H1 (cell line): ENCODE results near the gene SARNP. TPM values are rescaled to one million over a fixed set of nuclear protein-coding genes. Genes with fewer than 3 reads are reported as not detected.

Source experiments
- CTCF ChIA-PET: fragments of 300-600 bp; sonication (Branson Sonifier 250); formaldehyde crosslinking; loops from one replicate; lab custom pipeline; 2021; ENCODE audit not compliant: partially characterized antibody; lab: Charles Lee
- POLR2A ChIA-PET: fragments of 300-600 bp; sonication (Branson Sonifier 250); formaldehyde crosslinking; loops from one replicate; lab custom pipeline; 2021; ENCODE audit warnings: inconsistent platforms; ENCODE audit not compliant: partially characterized antibody; lab: Charles Lee
- DNase-seq, 2 experiments: peaks; one replicate each; pipeline versions ENCODE4 v3.0.0 to v3.0.0-alpha.2; 2010 to 2022; ENCODE audit warnings: low spot score in 2 of 2, low read depth in 1 of 2, mixed read lengths in 1 of 2
- FAIRE-seq: peaks from 2 replicates; lab custom pipeline; 2011; peaks lifted over from hg19 to GRCh38; lab: Jason Lieb, UNC
- H2AFZ ChIP-seq: 2 replicates; pipeline ENCODE4 v1.8.1; 2012; ENCODE audit warnings: low read length, inconsistent platforms
- H2AK5ac ChIP-seq: 2 replicates; pipeline ENCODE4 v1.6.1; 2013; ENCODE audit warnings: low read depth, low read length
- H2BK120ac ChIP-seq: replicated peaks from 2 replicates; pipeline ENCODE3; 2013; ENCODE audit warnings: low read depth, low read length, inconsistent platforms
- H2BK12ac ChIP-seq: 2 replicates; pipeline ENCODE4 v1.6.1; 2013; ENCODE audit warnings: low read depth, low read length
- H2BK15ac ChIP-seq: 2 replicates; pipeline ENCODE4 v1.6.1; 2013; ENCODE audit warnings: low read length
- H2BK20ac ChIP-seq: 2 replicates; pipeline ENCODE4 v1.6.1; 2013; ENCODE audit warnings: low read length
- H2BK5ac ChIP-seq: 2 replicates; pipeline ENCODE4 v1.6.1; 2013; ENCODE audit warnings: low read depth, low read length
- H3K14ac ChIP-seq: 2 replicates; pipeline ENCODE4 v1.6.1; 2013; ENCODE audit warnings: inconsistent platforms; ENCODE audit not compliant: insufficient read length
- H3K18ac ChIP-seq: 2 replicates; pipeline ENCODE4 v1.6.1; 2013; ENCODE audit warnings: low read length; ENCODE audit errors: extremely low read depth
- H3K23ac ChIP-seq: 2 replicates; pipeline ENCODE4 v1.6.1; 2013; ENCODE audit warnings: inconsistent platforms; ENCODE audit not compliant: insufficient read length
- H3K23me2 ChIP-seq: 2 replicates; pipeline ENCODE4 v1.6.1; 2013; ENCODE audit warnings: low read depth, low read length
- H3K27ac ChIP-seq: 2 replicates; pipeline ENCODE4 v1.6.1; 2011; ENCODE audit warnings: low read depth, low read length, inconsistent platforms
- H3K27me3 ChIP-seq, 4 experiments: replicated peaks in 1 of 4; 1 replicate in 1 of 4; 2 replicates in 3 of 4; pipeline versions ENCODE4 v1.6.1 to v1.8.1; 2011 to 2013; ENCODE audit warnings: low read length in 3 of 4, mild to moderate bottlenecking in 3 of 4, inconsistent platforms in 2 of 4, mixed read lengths in 2 of 4, moderate library complexity in 1 of 4; ENCODE audit not compliant: control insufficient read depth in 3 of 4, insufficient read depth in 3 of 4; ENCODE audit errors: extremely low read depth in 1 of 4
- H3K36me3 ChIP-seq, 4 experiments: 2 replicates each; pipeline versions ENCODE4 v1.6.1 to v1.8.1; 2011 to 2013; ENCODE audit warnings: mild to moderate bottlenecking in 4 of 4, low read length in 3 of 4, moderate library complexity in 2 of 4, control low read depth in 1 of 4, inconsistent platforms in 1 of 4; ENCODE audit not compliant: insufficient read depth in 4 of 4, control insufficient read depth in 2 of 4
- H3K4ac ChIP-seq: replicated peaks from 2 replicates; pipeline ENCODE3; 2013; ENCODE audit warnings: low read length, low read depth, mixed read lengths, inconsistent platforms; ENCODE audit not compliant: insufficient read length
- H3K4me1 ChIP-seq, 4 experiments: replicated peaks in 1 of 4; 1 replicate in 1 of 4; 2 replicates in 3 of 4; pipeline versions ENCODE4 v1.6.1 to v1.8.1; 2011 to 2013; ENCODE audit warnings: low read length in 3 of 4, inconsistent platforms in 2 of 4, mixed read lengths in 1 of 4; ENCODE audit not compliant: insufficient read depth in 4 of 4, control insufficient read depth in 3 of 4
- H3K4me2 ChIP-seq, 2 experiments: 2 replicates each; pipeline versions ENCODE4 v1.6.1 to v1.8.1; 2011 to 2013; ENCODE audit warnings: low read depth in 2 of 2, low read length in 2 of 2, control low read depth in 1 of 2, inconsistent platforms in 1 of 2, mild to moderate bottlenecking in 1 of 2; ENCODE audit not compliant: insufficient read depth in 1 of 2
- H3K4me3 ChIP-seq, 4 experiments: fragments of 200-600, 300-600 bp in 1 of 4; sonication (generic), shearing (Covaris generic), sonication (Bioruptor Twin) in 1 of 4; 2 replicates each; pipeline versions ENCODE4 v1.5.1 to v1.8.1; 2011 to 2016; ENCODE audit warnings: low read length in 4 of 4, low read depth in 3 of 4, control low read depth in 2 of 4, inconsistent platforms in 2 of 4, mild to moderate bottlenecking in 2 of 4, mixed read lengths in 1 of 4, moderate library complexity in 1 of 4; ENCODE audit not compliant: insufficient read depth in 2 of 4; ENCODE audit errors: extremely low read depth in 1 of 4
- H3K56ac ChIP-seq: replicated peaks from 2 replicates; pipeline ENCODE3; 2013; ENCODE audit warnings: low read depth, mild to moderate bottlenecking, mixed read lengths, low read length, inconsistent platforms; ENCODE audit not compliant: insufficient read length
- H3K79me1 ChIP-seq: 2 replicates; pipeline ENCODE4 v1.6.1; 2013; ENCODE audit warnings: low read depth, low read length, control low read depth
- H3K79me2 ChIP-seq, 2 experiments: 2 replicates each; pipeline versions ENCODE4 v1.6.1 to v1.8.1; 2012 to 2013; ENCODE audit warnings: low read length in 2 of 2, mild to moderate bottlenecking in 2 of 2, inconsistent platforms in 1 of 2; ENCODE audit not compliant: insufficient read depth in 2 of 2, control insufficient read depth in 1 of 2
- H3K9ac ChIP-seq, 4 experiments: replicated peaks in 1 of 4; 1 replicate in 1 of 4; 2 replicates in 3 of 4; pipeline versions ENCODE4 v1.6.1 to v1.8.1; 2011 to 2013; ENCODE audit warnings: low read depth in 3 of 4, low read length in 3 of 4, control low read depth in 2 of 4, mild to moderate bottlenecking in 2 of 4, moderate library complexity in 2 of 4, inconsistent platforms in 1 of 4; ENCODE audit errors: extremely low read depth in 1 of 4
- H3K9me3 ChIP-seq, 2 experiments: 2 replicates each; pipeline versions ENCODE4 v1.6.1 to v1.8.1; 2012 to 2013; ENCODE audit warnings: mild to moderate bottlenecking in 2 of 2, moderate library complexity in 2 of 2, control low read depth in 1 of 2, inconsistent platforms in 1 of 2, low read depth in 1 of 2, low read length in 1 of 2, mixed read lengths in 1 of 2; ENCODE audit not compliant: insufficient read depth in 2 of 2
- H4K20me1 ChIP-seq, 2 experiments: replicated peaks in 1 of 2; 2 replicates each; pipeline versions ENCODE3 to v1.8.1; 2011 to 2013; ENCODE audit warnings: inconsistent platforms in 2 of 2, low read length in 2 of 2, mild to moderate bottlenecking in 1 of 2; ENCODE audit not compliant: insufficient read depth in 2 of 2, control insufficient read depth in 1 of 2
- H4K5ac ChIP-seq: 2 replicates; pipeline ENCODE4 v1.6.1; 2013; ENCODE audit warnings: low read length, low read depth, mixed read lengths, inconsistent platforms; ENCODE audit not compliant: insufficient read length
- H4K8ac ChIP-seq: 2 replicates; pipeline ENCODE4 v1.8.0; 2013; ENCODE audit warnings: mild to moderate bottlenecking, moderate library complexity, low read length, inconsistent platforms; ENCODE audit not compliant: insufficient read depth; ENCODE audit errors: extremely low read depth
- H4K91ac ChIP-seq: replicated peaks from 2 replicates; pipeline ENCODE3; 2013; ENCODE audit warnings: low read length, mixed read lengths, inconsistent platforms; ENCODE audit not compliant: insufficient read length
- BACH1 ChIP-seq: IDR thresholded peaks from 2 replicates; pipeline ENCODE4 v1.6.1; 2012; ENCODE audit warnings: low read length, improper control_type of control experiment
- CREB1 ChIP-seq: IDR thresholded peaks from 2 replicates; pipeline ENCODE4 v1.6.1; 2012; ENCODE audit warnings: inconsistent platforms
- JUN ChIP-seq: IDR thresholded peaks from 2 replicates; pipeline ENCODE4 v1.6.1; 2011; ENCODE audit warnings: low read depth, mild to moderate bottlenecking, improper control_type of control experiment, low read length
- POU5F1 ChIP-seq: IDR thresholded peaks from 2 replicates; pipeline ENCODE4 v1.6.1; 2011; ENCODE audit warnings: low read depth, mild to moderate bottlenecking, low read length, moderate library complexity
- SIN3A ChIP-seq, 2 experiments: IDR thresholded peaks in 1 of 2; conservative IDR thresholded peaks in 1 of 2; 2 replicates each; pipeline ENCODE4 v1.6.1; 2011 to 2012; ENCODE audit warnings: low read length in 2 of 2, improper control_type of control experiment in 1 of 2, low read depth in 1 of 2, mild to moderate bottlenecking in 1 of 2
- SIRT6 ChIP-seq: IDR thresholded peaks from one replicate; pipeline ENCODE4 v1.7.1; 2012; ENCODE audit warnings: low read length, inconsistent platforms
- SP4 ChIP-seq: IDR thresholded peaks from 2 replicates; pipeline ENCODE4 v1.6.1; 2012; ENCODE audit warnings: low read length, inconsistent platforms
- USF2 ChIP-seq: IDR thresholded peaks from 2 replicates; pipeline ENCODE4 v1.6.1; 2011; ENCODE audit warnings: low read length, improper control_type of control experiment
- WGBS, 2 experiments: shearing (Covaris generic) in 1 of 2; methylation state at CpG; one replicate each; pipeline versions ENCODE4 v1.1.6 to v1.1.7; 2013 to 2015; ENCODE audit warnings: low lambda C conversion rate in 2 of 2, mixed read lengths in 2 of 2, inconsistent platforms in 1 of 2, low coverage in 1 of 2, missing lambda C conversion rate in 1 of 2; ENCODE audit not compliant: insufficient replicate concordance in 2 of 2, insufficient coverage in 1 of 2, insufficient read length in 1 of 2; ENCODE audit errors: extremely low coverage in 1 of 2, missing lambda C conversion rate in 1 of 2; 5-methylcytosine and 5-hydroxymethylcytosine counted together
- polyA plus RNA-seq, 7 experiments: library from polyadenylated mRNA; depleted of rRNA in 3 of 7; stranded (reverse) in 5 of 7; unstranded in 2 of 7; fragments of >200 nt in 5 of 7; fragments of 200-250 nt in 2 of 7; gene quantifications; 1 replicate in 5 of 7; 2 replicates in 1 of 7; 4 replicates in 1 of 7; pipeline versions ENCODE4 v1.2.1 to v1.2.3, GENCODE V29; 2011 to 2013; ENCODE audit warnings: missing spikeins in 2 of 7, mixed read lengths in 2 of 7
- total RNA-seq: library from RNA; stranded (reverse); fragmentation: NEBNext Ultra II Directional; extraction: Animal tissue kit (Norgen Biotek cat#: 25700); gene quantifications from 2 replicates; pipeline ENCODE4 v1.2.1, GENCODE V29; 2021

SARNP gene
- total and polyA plus RNA-seq, 2 of the 8 experiments (the other 6 are each of a cell fraction or from before 2014, with no cell fraction given): 114 to 226 TPM

GRCh38 chr12:55725556-55725955 is 92.0 kb downstream of the SARNP start:
- Histone ChIP-seq H3K9ac (no peak overlapping the region), H3K23me2 (peaks cover 15% of the 10 kb centered on the region), H2BK120ac (no peak overlapping the region), H3K79me2 (peaks cover 0 to 17% of the 10 kb centered on the region in 2 experiments; a peak in 2 of 4 replicates), H3K14ac (no peak overlapping the region), H2AFZ (no peak overlapping the region), H2BK12ac (no peak overlapping the region), H2BK15ac (no peak overlapping the region), H2AK5ac (no peak overlapping the region), H4K5ac (no peak overlapping the region), H3K23ac (no peak overlapping the region), H2BK20ac (no peak overlapping the region), H3K27ac (no peak overlapping the region), H2BK5ac (no peak overlapping the region), H3K56ac (no peak overlapping the region), H3K79me1 (peaks cover 5% of the 10 kb centered on the region; the same call in 1 of the 2 replicates), H3K4me1 (peaks cover 0 to 14% (median 10%) of the 10 kb centered on the region in 4 experiments; a peak in 6 of 7 replicates), H3K4me3 (no peak overlapping the region), H3K36me3 (peaks cover 6 to 29% (median 15%) of the 10 kb centered on the region in 4 experiments; a peak in 5 of 8 replicates), H4K91ac (no peak overlapping the region), H3K4ac (no peak overlapping the region), H3K9me3 (no peaks in the 10 kb centered on the region), H3K27me3 (no peaks in the 10 kb centered on the region), H4K20me1 (peaks cover 2 to 6% of the 10 kb centered on the region in 2 experiments), H3K18ac (no peak overlapping the region), H4K8ac (no peak overlapping the region), H3K4me2 (no peak overlapping the region)
- TF ChIP-seq SIRT6: no peak
- TF ChIP-seq BACH1: no peak
- TF ChIP-seq SP4: no peak
- TF ChIP-seq SIN3A (conservative IDR thresholded peaks at IDR 0.05 in 1 of 2, IDR thresholded peaks at IDR 0.05 in 1 of 2; ENCODE audit: low read depth in 1 of 2, low read length in 2 of 2): no peak
- TF ChIP-seq JUN: no peak
- TF ChIP-seq USF2: no peak
- no peak for TF ChIP-seq CREB1
- TF ChIP-seq POU5F1: no peak
- no peak for FAIRE-seq
- ChIA-PET POLR2A (interaction anchor here (0.9 to 4.4 kb wide), 10 partner anchors 8 to 105 kb away, joined by 3 to 29 read pairs (median 5); partner anchors contain the start of genes BLOC1S1, GDF11, ITGA7 and ORMDL2), CTCF (interaction anchor here (0.6 to 11.1 kb wide), 18 partner anchors 10 to 304 kb away, joined by 3 to 229 read pairs (median 5); partner anchors contain the start of genes BLOC1S1, ITGA7, ORMDL2 and SARNP)
- no peak for DNase-seq
- WGBS, 2 experiments: 100% methylated on average over 3 of the region's 3 CpGs; no CpG with 5 or more reads in 1 of the 2 experiments
